SKM-1 treated with dmso at 0.1 percent for 144 hours (cell line): Measurements from ENCODE around the gene UCKL1.
"Not testable (repeated sequence)": the region's sequence is repeated elsewhere in the genome, so short reads cannot be mapped to it uniquely, and the experiment has no call there.

Experiments
- DNase-seq: peaks from one replicate; lab custom pipeline; 2025; ENCODE audit not compliant: unreplicated experiment; lab: John Stamatoyannopoulos, UW

The UCKL1 gene

GRCh38 chr20:63924241-63924640 lies 32.0 kb downstream of the UCKL1 start:
- DNase-seq = no peak

GRCh38 chr20:63923651-63924050 lies 32.6 kb downstream of the UCKL1 start:
- no peak for DNase-seq

GRCh38 chr20:63920226-63920625 lies 36.0 kb downstream of the UCKL1 start:
- DNase-seq = no peak

GRCh38 chr20:63919130-63919529 lies 37.1 kb downstream of the UCKL1 start:
- no peak for DNase-seq

GRCh38 chr20:63917811-63918210 lies 38.4 kb downstream of the UCKL1 start:
- no peak for DNase-seq

- not testable (repeated sequence) for DNase-seq
Observed at GRCh38 chr20:63916371-63916939, 39.8 kb downstream of the UCKL1 start.

- DNase-seq = no peak
Observed at GRCh38 chr20:63915471-63915870, 40.7 kb downstream of the UCKL1 start.

GRCh38 chr20:63913768-63914167 lies 42.4 kb downstream of the UCKL1 start:
- DNase-seq = no peak

GRCh38 chr20:63911176-63911575 lies 45.0 kb downstream of the UCKL1 start:
- no peak for DNase-seq

- DNase-seq = no peak
Observed at GRCh38 chr20:63908008-63908682, 48.1 kb downstream of the UCKL1 start.

- peak; percentile 73 for DNase-seq
Observed at GRCh38 chr20:63903796-63904561, 52.2 kb downstream of the UCKL1 start.

GRCh38 chr20:63900413-63900812 lies 55.8 kb downstream of the UCKL1 start:
- peak; percentile 82 for DNase-seq

GRCh38 chr20:63898882-63899558 lies 57.2 kb downstream of the UCKL1 start:
- DNase-seq = peak; percentile 54

GRCh38 chr20:63897978-63898561 lies 58.1 kb downstream of the UCKL1 start:
- DNase-seq = no peak

GRCh38 chr20:63896264-63897105 lies 59.7 kb downstream of the UCKL1 start:
- peak; percentile 74 for DNase-seq

GRCh38 chr20:63895952-63896263 lies 60.3 kb downstream of the UCKL1 start:
- DNase-seq = peak; percentile 61

- no peak for DNase-seq
Observed at GRCh38 chr20:63895202-63895951, 60.8 kb downstream of the UCKL1 start.

GRCh38 chr20:63894358-63895201 lies 61.6 kb downstream of the UCKL1 start, which contains the start of gene DNAJC5:
DNAJC5 (plus strand) TSS chr20:63895126; CDS start chr20:63928346, 33,220 bp downstream.
- peak; percentile 83 for DNase-seq

- no peak for DNase-seq
Observed at GRCh38 chr20:63893999-63894357, 62.2 kb downstream of the UCKL1 start.
